Body of pancreas (tissue), 4 donors: ENCODE data around the gene CCDC188. TPM values are rescaled to one million over a fixed set of nuclear protein-coding genes. Genes with fewer than 3 reads are reported as not detected.

Experiments used
- ATAC-seq: fragments of 150-250 bp; one replicate; pipeline ENCODE4 v1.9.1; 2016
- DNase-seq, 4 donors: peaks; one replicate each; pipeline ENCODE4 v3.0.0-alpha.2; 2019
- H3K27ac ChIP-seq, 4 donors: fragments of 200-600 bp; sonication (generic); 1 replicate in 3 of 4; 2 replicates in 1 of 4; pipeline versions ENCODE4 v1.5.1 to v1.6.1; 2016 to 2019; ENCODE audit warnings: mild to moderate bottlenecking in 1 of 4, mixed read lengths in 1 of 4, moderate library complexity in 1 of 4
- H3K27me3 ChIP-seq, 2 donors: fragments of 200-600 bp; sonication (generic); one replicate each; pipeline ENCODE4 v1.6.0; 2016; ENCODE audit warnings: mild to moderate bottlenecking in 1 of 2
- H3K36me3 ChIP-seq, 2 donors: fragments of 200-600 bp; sonication (generic); replicated peaks in 1 of 2; 2 replicates each; pipeline ENCODE4 v1.5.1; 2016; ENCODE audit warnings: low read depth in 2 of 2; ENCODE audit not compliant: insufficient read depth in 1 of 2
- H3K4me1 ChIP-seq: fragments of 200-600 bp; sonication (generic); one replicate; pipeline ENCODE4 v1.6.0; 2016
- H3K4me3 ChIP-seq, 2 donors: fragments of 200-600 bp; sonication (generic); 1 replicate in 1 of 2; 2 replicates in 1 of 2; pipeline ENCODE4 v1.5.1; 2016 to 2019
- H3K9me3 ChIP-seq, 3 donors: fragments of 200-600 bp; sonication (generic); 1 replicate in 2 of 3; 2 replicates in 1 of 3; pipeline ENCODE4 v1.5.1; 2016
- POLR2A ChIP-seq, 3 donors: fragments of 450-650 bp; IDR thresholded peaks; one replicate each; pipeline ENCODE4 v1.6.1; 2016; ENCODE audit warnings: antibody characterized with exemption in 3 of 3, mild to moderate bottlenecking in 2 of 3
- WGBS, 2 donors: methylation state at CpG; one replicate each; pipeline ENCODE4 v1.1.5; 2017; 5-methylcytosine and 5-hydroxymethylcytosine counted together
- intact Hi-C: fragments of 100-400 bp; cut with DNase I; formaldehyde crosslinking; loops from one replicate; pipeline ENCODE4 v1.15.1; 2023
- total RNA-seq, 2 donors: library from RNA; depleted of rRNA; stranded (reverse); fragments of >200 nt; gene quantifications; one replicate each; pipeline ENCODE4 v1.1.0, GENCODE V29; 2016
- TF ChIP-seq, protein P1 (sequence below), 7 experiments: fragments of 450-650 bp in 4 of 7; fragments of 200-600 bp in 3 of 7; sonication (generic) in 3 of 7; IDR thresholded peaks; one replicate each; pipeline ENCODE4 v1.5.1; 2016 to 2019; ENCODE audit warnings: antibody characterized with exemption in 7 of 7

CCDC188 gene
- total RNA-seq, 2 donors from 2014 or later = not detected

DNA sequence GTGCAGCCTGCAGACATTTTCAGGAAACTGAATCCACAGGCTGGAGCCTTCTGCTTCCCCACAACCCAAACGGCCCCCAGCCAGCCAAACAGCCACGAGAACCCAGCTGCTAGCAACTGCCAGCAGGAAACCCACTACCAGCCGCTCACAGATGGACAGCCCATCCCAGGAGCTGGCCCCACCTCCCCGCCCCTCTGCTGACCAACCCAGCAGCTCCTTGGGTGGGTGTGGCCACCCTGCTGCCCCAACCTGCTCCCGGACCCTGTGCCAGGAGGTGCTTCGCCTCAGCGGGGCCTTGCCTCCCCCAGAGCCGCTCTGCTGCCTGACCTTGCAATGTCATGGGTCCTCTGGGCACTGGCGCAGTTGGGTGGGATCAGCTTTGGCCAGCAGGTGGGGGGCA, 8.2 kb upstream of the CCDC188 start:
- no peaks in the 10 kb centered on the region for H3K9me3 ChIP-seq
- TF ChIP-seq, protein P1, sequence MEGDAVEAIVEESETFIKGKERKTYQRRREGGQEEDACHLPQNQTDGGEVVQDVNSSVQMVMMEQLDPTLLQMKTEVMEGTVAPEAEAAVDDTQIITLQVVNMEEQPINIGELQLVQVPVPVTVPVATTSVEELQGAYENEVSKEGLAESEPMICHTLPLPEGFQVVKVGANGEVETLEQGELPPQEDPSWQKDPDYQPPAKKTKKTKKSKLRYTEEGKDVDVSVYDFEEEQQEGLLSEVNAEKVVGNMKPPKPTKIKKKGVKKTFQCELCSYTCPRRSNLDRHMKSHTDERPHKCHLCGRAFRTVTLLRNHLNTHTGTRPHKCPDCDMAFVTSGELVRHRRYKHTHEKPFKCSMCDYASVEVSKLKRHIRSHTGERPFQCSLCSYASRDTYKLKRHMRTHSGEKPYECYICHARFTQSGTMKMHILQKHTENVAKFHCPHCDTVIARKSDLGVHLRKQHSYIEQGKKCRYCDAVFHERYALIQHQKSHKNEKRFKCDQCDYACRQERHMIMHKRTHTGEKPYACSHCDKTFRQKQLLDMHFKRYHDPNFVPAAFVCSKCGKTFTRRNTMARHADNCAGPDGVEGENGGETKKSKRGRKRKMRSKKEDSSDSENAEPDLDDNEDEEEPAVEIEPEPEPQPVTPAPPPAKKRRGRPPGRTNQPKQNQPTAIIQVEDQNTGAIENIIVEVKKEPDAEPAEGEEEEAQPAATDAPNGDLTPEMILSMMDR (IDR thresholded peaks at IDR 0.05) = no peak
- TF ChIP-seq POLR2A (IDR thresholded peaks at IDR 0.05) = no peak
- no peak for DNase-seq
- WGBS, 2 donors = 43 to 53% methylated on average over 3 to 8 of the region's 9 CpGs
- no peak overlapping the region for H3K27ac ChIP-seq
- H3K4me3 ChIP-seq = no peak overlapping the region
- ATAC-seq = no peak
- intact Hi-C loops = loop anchor here (2.0 kb wide), 1 partner anchor 126 kb away; no protein-coding TSS in a partner anchor
- peaks cover 7% of the 10 kb centered on the region for H3K4me1 ChIP-seq
- no peaks in the 10 kb centered on the region for H3K27me3 ChIP-seq
- H3K36me3 ChIP-seq = no peaks in the 10 kb centered on the region

DNA sequence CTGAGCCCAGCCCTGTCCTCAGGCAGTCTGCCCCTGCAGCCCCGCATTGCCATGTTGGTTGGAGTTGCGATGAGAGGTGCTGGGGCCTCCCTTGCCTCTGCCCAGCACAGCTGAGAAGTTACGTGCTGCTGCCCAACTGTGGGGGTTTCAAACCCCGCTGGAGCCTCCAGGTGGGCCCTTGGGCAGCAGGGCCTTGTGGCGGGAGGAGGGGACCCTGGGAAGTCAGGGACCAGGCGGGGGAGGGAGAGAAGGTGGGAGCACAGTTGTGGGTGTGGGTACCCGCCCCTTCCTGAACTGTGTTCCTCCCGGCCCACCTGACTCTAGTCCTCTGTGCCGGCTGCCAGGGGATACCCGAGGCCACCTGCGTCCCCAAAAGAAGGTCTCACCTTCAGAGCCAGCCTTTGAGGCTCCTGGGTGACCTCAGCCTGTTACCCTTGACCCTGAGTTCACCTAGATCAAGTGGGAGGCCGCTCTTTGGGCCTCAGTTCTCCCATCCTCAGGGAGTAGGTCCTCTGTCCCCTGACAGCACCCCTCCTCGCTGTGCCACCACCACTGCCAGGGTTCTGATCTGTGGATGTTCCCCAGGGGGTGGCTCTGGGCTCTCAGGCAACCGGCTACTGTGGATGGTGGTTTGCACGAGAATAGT, 7.7 kb upstream of the CCDC188 start:
- ATAC-seq = no peak

DNA sequence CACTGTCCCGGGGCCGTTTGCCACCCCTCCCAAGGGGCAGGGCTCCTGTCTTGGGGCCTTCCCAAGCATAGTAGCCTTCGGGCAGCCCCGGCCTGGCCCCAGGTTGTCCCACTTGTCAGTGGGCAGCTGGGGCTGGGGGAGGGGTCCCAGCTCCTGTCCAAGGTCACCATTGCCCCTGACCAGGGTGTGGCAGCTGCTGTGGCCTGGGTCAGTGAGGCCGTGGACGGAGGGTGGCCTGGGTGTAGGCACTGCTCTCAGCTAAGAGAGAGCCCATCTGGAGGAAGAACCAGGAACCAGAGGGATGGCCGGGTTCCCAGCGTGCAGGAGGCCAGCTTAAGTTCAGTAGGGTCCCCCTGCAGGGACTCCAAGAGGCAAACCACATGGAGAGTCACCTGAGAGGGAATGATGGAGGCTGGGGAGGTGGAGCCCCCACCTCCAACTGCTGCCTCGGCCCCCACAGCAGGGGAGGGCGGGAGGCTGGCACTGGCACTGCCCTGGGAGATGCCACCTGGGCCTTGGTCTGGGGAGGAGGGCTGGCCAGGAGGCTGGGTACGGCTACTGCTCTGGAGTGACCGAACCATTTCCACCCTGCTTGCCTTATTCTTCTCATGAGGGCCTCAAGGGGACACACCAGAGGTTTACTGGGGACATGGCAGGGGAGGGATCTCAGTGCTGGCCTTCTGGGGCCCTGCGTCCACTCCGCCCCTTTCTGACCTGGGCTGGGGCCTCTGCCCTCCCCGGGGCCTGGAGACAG, 6.8 kb upstream of the CCDC188 start:
- Histone ChIP-seq H3K36me3 (no peaks in the 10 kb centered on the region), H3K9me3 (no peaks in the 10 kb centered on the region), H3K27ac (no peak overlapping the region), H3K4me1 (peaks cover 7% of the 10 kb centered on the region), H3K4me3 (no peak overlapping the region), H3K27me3 (no peaks in the 10 kb centered on the region)
- intact Hi-C loops = loop anchor here (2.0 kb wide), 1 partner anchor 127 kb away; no protein-coding TSS in a partner anchor
- DNase-seq = no peak
- TF ChIP-seq, protein P1 (IDR thresholded peaks at IDR 0.05) = no peak
- TF ChIP-seq POLR2A (IDR thresholded peaks at IDR 0.05) = no peak
- no peak for ATAC-seq
- WGBS, 2 donors = 33 to 50% methylated on average over 3 to 15 of the region's 15 CpGs

More for the DNA sequence above, 7.7 kb upstream of the CCDC188 start:
- intact Hi-C loops = loop anchor here (2.0 kb wide), 1 partner anchor 126 kb away; no protein-coding TSS in a partner anchor
- 71 to 78% methylated on average over 11 to 14 of the region's 15 CpGs for WGBS, 2 donors
- Histone ChIP-seq H3K36me3 (no peaks in the 10 kb centered on the region), H3K4me3 (no peak overlapping the region), H3K4me1 (peaks cover 7% of the 10 kb centered on the region), H3K27me3 (no peaks in the 10 kb centered on the region), H3K27ac (no peak overlapping the region), H3K9me3 (no peaks in the 10 kb centered on the region)
- TF ChIP-seq, protein P1 (IDR thresholded peaks at IDR 0.05) = no peak
- no peak for TF ChIP-seq POLR2A (IDR thresholded peaks at IDR 0.05)
- no peak for DNase-seq

DNA sequence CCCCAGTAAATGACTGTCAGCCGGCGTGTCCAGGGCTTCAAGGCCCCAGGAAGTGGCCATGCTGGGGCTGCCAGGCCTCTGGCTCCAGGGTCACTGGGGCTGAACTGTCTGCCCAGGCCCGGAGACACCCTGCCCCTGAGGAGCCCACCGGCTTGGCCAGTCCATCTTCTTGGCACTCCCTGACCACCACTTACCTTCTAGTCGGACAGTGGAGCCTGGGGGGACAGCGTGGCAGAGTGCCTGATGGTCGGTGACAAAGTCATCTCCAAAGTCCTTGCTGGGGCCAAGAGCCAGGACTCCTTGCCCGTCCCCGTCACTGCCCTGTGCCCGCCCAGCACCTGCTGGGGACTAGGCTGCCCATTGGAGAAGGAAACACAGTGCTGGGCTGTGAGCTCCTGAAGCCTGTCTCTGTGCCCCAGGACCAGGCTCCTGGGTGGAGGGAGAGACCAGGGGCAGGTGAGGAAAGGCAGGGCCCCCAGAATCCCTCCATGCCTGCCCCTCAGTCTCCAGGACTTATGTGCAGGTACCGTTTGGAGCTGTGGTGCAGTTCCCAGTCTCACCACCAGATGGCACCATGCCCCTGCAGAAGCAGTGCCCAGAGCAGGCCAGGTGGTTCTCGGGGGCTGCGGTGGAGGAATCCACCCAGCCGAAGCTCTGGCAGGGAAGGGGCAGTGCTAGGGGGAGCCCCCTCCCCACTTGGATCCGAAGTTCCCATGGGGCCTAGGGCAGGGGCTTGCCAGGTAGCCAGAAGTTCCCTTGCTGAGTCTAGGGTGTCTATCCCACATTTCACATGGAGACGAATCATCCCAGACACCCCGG, 6.0 kb upstream of the CCDC188 start:
- 35 to 36% methylated on average over 10 to 17 of the region's 17 CpGs for WGBS, 2 donors
- intact Hi-C loops = no loop called here
- H3K9me3 ChIP-seq = no peaks in the 10 kb centered on the region
- no peak overlapping the region for H3K27ac ChIP-seq
- TF ChIP-seq POLR2A (IDR thresholded peaks at IDR 0.05) = no peak
- TF ChIP-seq, protein P1 (IDR thresholded peaks at IDR 0.05) = peak; percentile 92 to 99 (median 98)
- H3K4me3 ChIP-seq = no peak overlapping the region
- ATAC-seq (peak; percentile 88), DNase-seq (peak; percentile 83 to 94 (median 91))
- H3K4me1 ChIP-seq = peaks cover 7% of the 10 kb centered on the region
- no peaks in the 10 kb centered on the region for H3K36me3 ChIP-seq
- no peaks in the 10 kb centered on the region for H3K27me3 ChIP-seq
